ENCODE results near the gene PER3. TPM values are rescaled to one million over a fixed set of nuclear protein-coding genes. Genes with fewer than 3 reads are reported as not detected.

PER3 gene
- 1 to 10 TPM; 2.9 to 3.1 TPM for total RNA-seq

GRCh38 chr1:7783826-7784491 lies at the start of gene PER3:
TSS of gene PER3 (plus strand) at chr1:7784291. CDS start at chr1:7784878, 587 bp downstream.
- CTCF ChIA-PET = no interaction called here
- no peaks in the 10 kb centered on the region for H3K27me3 Mint-ChIP-seq (ENCODE audit: low read depth)

GRCh38 chr1:7738044-7738443 lies 46.0 kb upstream of the PER3 start:
- Mint-ChIP-seq H3K9me3 (peaks cover 7% of the 10 kb centered on the region), H3K27ac (no peak overlapping the region), H3K36me3 (ENCODE audit: low read depth) (no peaks in the 10 kb centered on the region), H3K4me1 (ENCODE audit: low read depth) (no peaks in the 10 kb centered on the region), H3K4me3 (no peak overlapping the region), H3K27me3 (ENCODE audit: low read depth) (no peaks in the 10 kb centered on the region)
- CTCF ChIA-PET = interaction anchor here (0.7 to 0.8 kb wide), 2 partner anchors 14 to 70 kb away, joined by 3 to 4 read pairs; no protein-coding TSS in a partner anchor
- intact Hi-C loops (cut with micrococcal nuclease) = no loop called here
- no peak for DNase-seq

More at GRCh38 chr1:7783826-7784491, at the start of gene PER3:
- intact Hi-C loops (cut with micrococcal nuclease) = loop anchor here (1.0 to 10.0 kb wide), 4 partner anchors 13 to 1031 kb away; partner anchors contain the start of genes PARK7, RERE and VAMP3
- Mint-ChIP-seq H3K27ac (no peak within 1 kb of the TSS), H3K4me1 (ENCODE audit: low read depth) (peaks cover 22% of the 10 kb centered on the region), H3K36me3 (ENCODE audit: low read depth) (peaks cover 4% of the 10 kb centered on the region), H3K4me3 (peak within 1 kb of the TSS; percentile 70), H3K9me3 (no peaks in the 10 kb centered on the region)
- peak; percentile 85 for DNase-seq

DNA sequence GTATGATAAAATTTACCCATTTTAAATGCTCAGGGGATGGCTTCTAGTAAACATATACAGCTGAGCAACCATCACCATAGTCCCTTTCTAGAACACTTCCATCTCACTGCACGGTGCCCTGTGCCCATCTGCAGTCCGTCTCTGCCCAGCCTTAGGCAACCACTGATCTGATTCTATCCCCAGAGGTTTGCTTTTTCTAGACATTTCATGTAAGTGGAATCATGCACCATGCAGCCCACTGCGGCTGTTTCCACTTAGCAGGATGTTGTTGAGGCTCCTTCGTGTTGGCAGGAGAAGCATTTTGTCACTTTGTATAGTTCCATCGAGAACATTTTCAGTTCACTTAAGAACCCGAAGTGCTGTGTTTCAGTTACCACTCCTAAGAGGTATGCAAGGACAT lies 40.7 kb upstream of the PER3 start:
- Mint-ChIP-seq H3K27me3 (ENCODE audit: low read depth) (no peaks in the 10 kb centered on the region), H3K4me3 (no peak overlapping the region), H3K36me3 (ENCODE audit: low read depth) (no peaks in the 10 kb centered on the region), H3K4me1 (ENCODE audit: low read depth) (no peaks in the 10 kb centered on the region), H3K9me3 (peaks cover 7% of the 10 kb centered on the region), H3K27ac (no peak overlapping the region)
- intact Hi-C loops (cut with micrococcal nuclease) = no loop called here
- DNase-seq = no peak
- CTCF ChIA-PET = interaction anchor here (1.7 to 5.0 kb wide), 2 partner anchors 9 to 75 kb away, joined by 7 to 36 read pairs; no protein-coding TSS in a partner anchor

DNA sequence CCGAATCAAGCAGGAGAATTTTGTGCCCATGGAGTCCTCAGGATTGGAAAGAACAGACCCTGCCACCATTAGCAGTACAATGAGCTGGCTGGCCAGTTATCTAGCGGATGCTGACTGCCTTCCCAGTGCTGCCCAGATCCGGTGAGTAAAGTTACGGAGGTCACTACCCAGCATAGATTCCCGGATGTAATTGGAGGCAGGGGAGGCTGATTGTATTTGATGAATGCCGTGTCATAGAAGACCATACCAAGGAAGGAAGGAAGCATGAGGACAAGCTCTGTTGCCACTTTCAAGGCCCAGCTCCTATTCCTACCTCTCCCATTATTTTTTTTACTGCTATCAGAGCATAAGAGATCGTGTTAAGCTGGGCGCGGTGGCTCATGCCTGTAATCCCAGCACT lies 39.2 kb upstream of the PER3 start:
- Mint-ChIP-seq H3K4me3 (no peak overlapping the region), H3K36me3 (ENCODE audit: low read depth) (no peaks in the 10 kb centered on the region), H3K27ac (no peak overlapping the region), H3K27me3 (ENCODE audit: low read depth) (no peaks in the 10 kb centered on the region), H3K9me3 (no peaks in the 10 kb centered on the region), H3K4me1 (ENCODE audit: low read depth) (no peaks in the 10 kb centered on the region)
- intact Hi-C loops (cut with micrococcal nuclease) = no loop called here
- CTCF ChIA-PET = interaction anchor here (12.3 kb wide), 1 partner anchor 78 kb away, joined by 368 read pairs; no protein-coding TSS in a partner anchor
- DNase-seq = no peak

DNA sequence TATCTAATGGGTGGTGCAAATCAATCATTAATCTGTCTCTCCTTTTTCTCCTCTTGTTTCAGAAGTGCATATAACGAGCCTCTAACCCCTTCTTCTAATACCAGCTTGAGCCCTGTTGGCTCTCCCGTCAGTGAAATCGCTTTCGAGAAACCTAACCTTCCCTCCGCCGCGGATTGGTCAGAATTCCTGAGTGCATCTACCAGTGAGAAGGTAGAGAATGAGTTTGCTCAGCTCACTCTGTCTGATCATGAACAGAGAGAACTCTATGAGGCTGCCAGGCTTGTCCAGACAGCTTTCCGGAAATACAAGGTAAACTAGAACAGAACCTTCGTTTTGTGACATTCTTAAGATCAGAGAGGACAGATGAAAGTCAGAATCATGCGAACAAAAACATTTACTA lies 38.3 kb upstream of the PER3 start:
- CTCF ChIA-PET = interaction anchor here (12.3 kb wide), 1 partner anchor 79 kb away, joined by 368 read pairs; no protein-coding TSS in a partner anchor
- intact Hi-C loops (cut with micrococcal nuclease) = no loop called here
- H3K27ac Mint-ChIP-seq = no peak overlapping the region

DNA sequence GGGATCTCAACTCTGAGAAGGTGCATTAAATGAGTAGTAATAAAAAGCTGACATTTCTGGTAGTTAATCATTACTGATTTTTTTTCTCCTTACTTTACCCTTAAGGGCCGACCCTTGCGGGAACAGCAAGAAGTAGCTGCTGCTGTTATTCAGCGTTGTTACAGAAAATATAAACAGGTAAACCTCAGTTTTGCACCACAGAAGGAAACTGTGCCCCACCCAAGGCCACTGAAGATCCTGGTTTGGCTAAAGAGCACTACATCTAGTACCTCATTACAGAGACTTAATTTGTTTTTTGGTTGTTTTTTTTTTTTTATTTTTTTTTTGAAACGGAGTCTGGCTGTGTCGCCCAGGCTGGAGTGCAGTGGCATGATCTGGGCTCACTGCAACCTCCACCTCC lies 36.5 kb upstream of the PER3 start:
- Mint-ChIP-seq H3K4me3 (no peak overlapping the region), H3K27ac (no peak overlapping the region), H3K9me3 (no peaks in the 10 kb centered on the region), H3K36me3 (ENCODE audit: low read depth) (no peaks in the 10 kb centered on the region), H3K4me1 (ENCODE audit: low read depth) (peaks cover 2% of the 10 kb centered on the region), H3K27me3 (ENCODE audit: low read depth) (no peaks in the 10 kb centered on the region)
- CTCF ChIA-PET = interaction anchor here (12.3 kb wide), 1 partner anchor 80 kb away, joined by 368 read pairs; no protein-coding TSS in a partner anchor
- DNase-seq = no peak
- intact Hi-C loops (cut with micrococcal nuclease) = no loop called here

More for the DNA sequence above, 38.3 kb upstream of the PER3 start:
- no peak for DNase-seq
- Mint-ChIP-seq H3K4me1 (ENCODE audit: low read depth) (no peaks in the 10 kb centered on the region), H3K4me3 (no peak overlapping the region), H3K36me3 (ENCODE audit: low read depth) (no peaks in the 10 kb centered on the region), H3K27me3 (ENCODE audit: low read depth) (no peaks in the 10 kb centered on the region), H3K9me3 (no peaks in the 10 kb centered on the region)

DNA sequence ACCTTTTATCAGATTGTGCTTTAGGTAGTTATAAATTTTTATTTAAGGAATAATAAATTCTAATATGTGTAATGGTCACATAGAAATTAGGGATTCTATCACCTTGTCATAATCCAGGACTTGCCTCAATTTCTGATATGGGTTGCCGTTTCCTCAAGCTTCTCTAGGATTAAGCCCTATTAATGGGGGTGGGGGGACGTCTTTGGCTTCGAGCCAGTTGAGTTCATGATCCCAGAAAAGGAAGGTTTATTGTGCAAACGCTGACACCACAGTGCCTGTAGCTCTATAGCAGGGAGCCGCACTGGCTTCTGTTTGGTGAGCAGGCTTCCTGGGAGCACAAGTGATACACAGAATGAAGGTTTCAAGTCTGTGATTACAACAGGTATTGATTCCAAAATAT lies 35.0 kb upstream of the PER3 start:
- Mint-ChIP-seq H3K36me3 (ENCODE audit: low read depth) (no peaks in the 10 kb centered on the region), H3K27ac (no peak overlapping the region), H3K27me3 (ENCODE audit: low read depth) (peaks cover 3% of the 10 kb centered on the region), H3K4me1 (ENCODE audit: low read depth) (peaks cover 5% of the 10 kb centered on the region), H3K4me3 (no peak overlapping the region), H3K9me3 (no peaks in the 10 kb centered on the region)
- intact Hi-C loops (cut with micrococcal nuclease) = no loop called here
- CTCF ChIA-PET = interaction anchor here (12.3 kb wide), 1 partner anchor 82 kb away, joined by 368 read pairs; no protein-coding TSS in a partner anchor
- DNase-seq = no peak

DNA sequence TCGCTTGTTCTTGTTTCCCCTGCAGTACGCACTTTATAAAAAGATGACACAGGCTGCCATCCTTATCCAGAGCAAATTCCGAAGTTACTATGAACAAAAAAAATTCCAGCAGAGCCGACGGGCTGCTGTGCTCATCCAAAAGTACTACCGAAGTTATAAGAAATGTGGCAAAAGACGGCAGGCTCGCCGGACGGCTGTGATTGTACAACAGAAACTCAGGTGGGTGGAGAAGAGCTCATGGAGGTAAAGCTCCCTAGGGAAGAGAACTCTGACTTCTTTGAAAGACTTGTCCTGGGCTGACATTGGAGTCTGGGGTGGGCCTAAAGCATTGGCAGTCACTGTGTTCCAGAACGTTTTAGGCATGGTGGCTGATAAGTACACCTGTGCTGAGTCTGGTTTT lies 32.9 kb upstream of the PER3 start:
- CTCF ChIA-PET = interaction anchor here (1.2 to 12.3 kb wide), 7 partner anchors 10 to 233 kb away, joined by 3 to 368 read pairs (median 10); no protein-coding TSS in a partner anchor
- Mint-ChIP-seq H3K36me3 (ENCODE audit: low read depth) (no peaks in the 10 kb centered on the region), H3K4me3 (no peak overlapping the region), H3K4me1 (ENCODE audit: low read depth) (peaks cover 8% of the 10 kb centered on the region), H3K27me3 (ENCODE audit: low read depth) (peaks cover 8% of the 10 kb centered on the region), H3K9me3 (no peaks in the 10 kb centered on the region), H3K27ac (no peak overlapping the region)
- intact Hi-C loops (cut with micrococcal nuclease) = loop anchor here (10.0 kb wide), 1 partner anchor 206 kb away; no protein-coding TSS in a partner anchor
- DNase-seq = no peak

- DNase-seq = peak; percentile 69
- Mint-ChIP-seq H3K27me3 (ENCODE audit: low read depth) (peaks cover 8% of the 10 kb centered on the region), H3K27ac (no peak overlapping the region), H3K9me3 (no peaks in the 10 kb centered on the region), H3K36me3 (ENCODE audit: low read depth) (no peaks in the 10 kb centered on the region), H3K4me1 (ENCODE audit: low read depth) (peaks cover 8% of the 10 kb centered on the region), H3K4me3 (no peak overlapping the region)
- CTCF ChIA-PET = interaction anchor here (0.5 to 12.3 kb wide), 36 partner anchors 9 to 1443 kb away, joined by 3 to 368 read pairs (median 4); no protein-coding TSS in a partner anchor
- intact Hi-C loops (cut with micrococcal nuclease) = loop anchor here (1.0 to 10.0 kb wide), 3 partner anchors 85 to 208 kb away; no protein-coding TSS in a partner anchor
Observed at GRCh38 chr1:7752512-7753417, 31.3 kb upstream of the PER3 start.

DNA sequence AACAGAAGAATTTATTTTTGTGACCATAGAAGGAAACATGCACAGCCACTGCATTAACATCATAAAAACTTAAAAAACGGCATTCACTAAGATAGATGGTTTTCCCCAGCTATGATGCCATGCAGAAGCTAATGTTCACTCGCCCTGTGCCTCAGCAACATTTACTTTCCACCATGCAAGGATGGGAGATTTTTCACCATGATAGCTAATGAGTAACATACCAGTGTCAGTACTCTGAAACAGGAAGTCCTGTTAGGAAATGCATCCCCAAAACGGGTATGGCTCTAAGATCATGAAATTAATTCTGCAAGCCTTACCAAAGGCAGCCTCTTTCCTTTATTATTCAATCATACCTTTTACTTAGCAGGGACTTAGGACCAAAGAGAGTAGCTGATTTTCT lies 30.4 kb upstream of the PER3 start:
- peaks cover 8% of the 10 kb centered on the region for H3K27me3 Mint-ChIP-seq (ENCODE audit: low read depth)
- H3K4me3 Mint-ChIP-seq = no peak overlapping the region
- H3K36me3 Mint-ChIP-seq (ENCODE audit: low read depth) = no peaks in the 10 kb centered on the region
- H3K4me1 Mint-ChIP-seq (ENCODE audit: low read depth) = peaks cover 8% of the 10 kb centered on the region
- CTCF ChIA-PET = interaction anchor here (0.6 to 12.3 kb wide), 18 partner anchors 8 to 150 kb away, joined by 3 to 368 read pairs (median 8); no protein-coding TSS in a partner anchor
- intact Hi-C loops (cut with micrococcal nuclease) = loop anchor here (1.0 to 10.0 kb wide), 3 partner anchors 86 to 209 kb away; no protein-coding TSS in a partner anchor
- no peak for DNase-seq
- H3K27ac Mint-ChIP-seq = no peak overlapping the region
- no peaks in the 10 kb centered on the region for H3K9me3 Mint-ChIP-seq

GRCh38 chr1:7754234-7754633 lies 29.9 kb upstream of the PER3 start:
- no peak overlapping the region for H3K4me3 Mint-ChIP-seq
- intact Hi-C loops (cut with micrococcal nuclease) = loop anchor here (10.0 kb wide), 1 partner anchor 209 kb away; no protein-coding TSS in a partner anchor
- peaks cover 8% of the 10 kb centered on the region for H3K27me3 Mint-ChIP-seq (ENCODE audit: low read depth)
- H3K9me3 Mint-ChIP-seq = no peaks in the 10 kb centered on the region
- CTCF ChIA-PET = interaction anchor here (0.6 to 12.3 kb wide), 7 partner anchors 11 to 87 kb away, joined by 3 to 368 read pairs (median 20); no protein-coding TSS in a partner anchor
- no peak for DNase-seq
- H3K36me3 Mint-ChIP-seq (ENCODE audit: low read depth) = no peaks in the 10 kb centered on the region
- H3K4me1 Mint-ChIP-seq (ENCODE audit: low read depth) = peaks cover 8% of the 10 kb centered on the region
- no peak overlapping the region for H3K27ac Mint-ChIP-seq

DNA sequence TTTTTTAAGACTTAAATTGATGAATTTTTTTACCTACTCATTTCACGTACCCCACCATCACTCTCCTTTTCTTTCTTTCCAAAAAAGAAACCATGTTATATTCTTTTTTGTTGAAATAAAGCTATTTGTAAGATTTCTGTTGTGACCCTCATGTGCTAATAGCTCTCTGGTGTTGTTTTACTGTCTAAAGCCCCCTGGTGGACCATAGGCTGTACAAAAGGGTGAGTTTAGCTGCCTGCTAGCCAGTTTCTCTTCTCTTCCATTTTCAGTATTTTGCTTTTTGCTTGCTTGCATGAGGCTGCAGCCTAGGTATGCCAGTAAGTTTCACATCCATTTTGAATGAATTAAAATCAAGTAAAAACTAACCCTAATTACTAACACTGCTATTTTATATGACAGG lies 28.6 kb upstream of the PER3 start:
- intact Hi-C loops (cut with micrococcal nuclease) = loop anchor here (10.0 kb wide), 1 partner anchor 211 kb away; no protein-coding TSS in a partner anchor
- H3K27ac Mint-ChIP-seq = no peak overlapping the region
- no peaks in the 10 kb centered on the region for H3K36me3 Mint-ChIP-seq (ENCODE audit: low read depth)
- H3K4me3 Mint-ChIP-seq = no peak overlapping the region
- H3K27me3 Mint-ChIP-seq (ENCODE audit: low read depth) = peaks cover 8% of the 10 kb centered on the region
- H3K4me1 Mint-ChIP-seq (ENCODE audit: low read depth) = peaks cover 8% of the 10 kb centered on the region
- no peak for DNase-seq
- CTCF ChIA-PET = interaction anchor here (0.6 to 12.3 kb wide), 6 partner anchors 19 to 617 kb away, joined by 3 to 368 read pairs (median 4); no protein-coding TSS in a partner anchor
- no peaks in the 10 kb centered on the region for H3K9me3 Mint-ChIP-seq
